Liver (tissue), 9 donors: ENCODE results near the gene HOXB8. TPM values are rescaled to one million over a fixed set of nuclear protein-coding genes. Genes with fewer than 3 reads are reported as not detected.

Source experiments
- DNase-seq: peaks from one replicate; pipeline ENCODE4 v3.0.0-alpha.2; 2017; ENCODE audit warnings: low spot score
- H3K27ac ChIP-seq, 2 donors: one replicate each; pipeline ENCODE4 v1.7.0; 2013; ENCODE audit warnings: inconsistent platforms in 2 of 2, low read length in 2 of 2, control low read depth in 1 of 2, low read depth in 1 of 2, mild to moderate bottlenecking in 1 of 2
- H3K27me3 ChIP-seq, 4 donors: one replicate each; pipeline versions ENCODE4 v1.6.1 to v1.7.0; 2013; ENCODE audit warnings: low read length in 3 of 4, inconsistent platforms in 1 of 4, mild to moderate bottlenecking in 1 of 4, moderate library complexity in 1 of 4; ENCODE audit not compliant: control insufficient read depth in 4 of 4, insufficient read depth in 4 of 4
- H3K36me3 ChIP-seq, 4 donors: one replicate each; pipeline versions ENCODE4 v1.6.1 to v1.7.0; 2013; ENCODE audit warnings: low read length in 3 of 4, mild to moderate bottlenecking in 3 of 4, low read depth in 1 of 4, moderate library complexity in 1 of 4; ENCODE audit not compliant: control insufficient read depth in 4 of 4, insufficient read depth in 3 of 4
- H3K4me1 ChIP-seq, 4 donors: one replicate each; pipeline versions ENCODE4 v1.6.1 to v1.7.0; 2013; ENCODE audit warnings: low read length in 3 of 4, mild to moderate bottlenecking in 3 of 4, moderate library complexity in 1 of 4; ENCODE audit not compliant: control insufficient read depth in 4 of 4, insufficient read depth in 4 of 4
- H3K4me3 ChIP-seq, 3 donors: one replicate each; pipeline versions ENCODE4 v1.6.1 to v1.7.0; 2013; ENCODE audit warnings: low read length in 3 of 3, control low read depth in 1 of 3, low read depth in 1 of 3, mild to moderate bottlenecking in 1 of 3
- H3K9ac ChIP-seq, 2 donors: one replicate each; pipeline ENCODE4 v1.7.0; 2013; ENCODE audit warnings: low read length in 2 of 2, mild to moderate bottlenecking in 2 of 2, moderate library complexity in 2 of 2, control low read depth in 1 of 2, low read depth in 1 of 2
- H3K9me3 ChIP-seq, 4 donors: one replicate each; pipeline versions ENCODE4 v1.6.1 to v1.7.0; 2013; ENCODE audit warnings: low read length in 3 of 4; ENCODE audit not compliant: control insufficient read depth in 4 of 4
- ATF3 ChIP-seq: IDR thresholded peaks from 2 replicates; pipeline ENCODE4 v1.6.1; 2016; ENCODE audit warnings: antibody characterized with exemption
- CTCF ChIP-seq: fragments of 150-350 bp; IDR thresholded peaks from 2 replicates; pipeline ENCODE4 v1.5.1; 2017; ENCODE audit warnings: improper control_type of control experiment, low read depth, low read length; ENCODE audit not compliant: missing input control
- EGR1 ChIP-seq, 2 donors: IDR thresholded peaks; 2 replicates each; pipeline ENCODE4 v1.6.1; 2016 to 2018; ENCODE audit warnings: antibody characterized with exemption in 2 of 2, low read depth in 2 of 2
- FOXA1 ChIP-seq: IDR thresholded peaks from 2 replicates; pipeline ENCODE4 v1.6.1; 2016; ENCODE audit warnings: antibody characterized with exemption
- FOXA2 ChIP-seq: IDR thresholded peaks from 2 replicates; pipeline ENCODE4 v1.6.1; 2016; ENCODE audit warnings: antibody characterized with exemption
- GABPA ChIP-seq, 2 donors: IDR thresholded peaks in 1 of 2; conservative IDR thresholded peaks in 1 of 2; 2 replicates each; pipeline ENCODE4 v1.6.1; 2016; ENCODE audit warnings: antibody characterized with exemption in 2 of 2, mild to moderate bottlenecking in 1 of 2, moderate library complexity in 1 of 2
- HNF4A ChIP-seq, 2 donors: conservative IDR thresholded peaks; 2 replicates each; pipeline ENCODE4 v1.6.1; 2016; ENCODE audit warnings: antibody characterized with exemption in 2 of 2, mild to moderate bottlenecking in 2 of 2
- HNF4G ChIP-seq: IDR thresholded peaks from 2 replicates; pipeline ENCODE4 v1.6.1; 2016; ENCODE audit warnings: antibody characterized with exemption
- JUND ChIP-seq, 2 donors: IDR thresholded peaks; 2 replicates each; pipeline ENCODE4 v1.6.1; 2016; ENCODE audit warnings: antibody characterized with exemption in 2 of 2
- MAX ChIP-seq: IDR thresholded peaks from 2 replicates; pipeline ENCODE4 v1.6.1; 2016; ENCODE audit warnings: antibody characterized with exemption
- NR2F2 ChIP-seq: IDR thresholded peaks from 2 replicates; pipeline ENCODE4 v1.6.1; 2016; ENCODE audit warnings: antibody characterized with exemption
- RAD21 ChIP-seq, 2 donors: IDR thresholded peaks; 2 replicates each; pipeline ENCODE4 v1.6.1; 2016; ENCODE audit warnings: antibody characterized with exemption in 2 of 2, mild to moderate bottlenecking in 2 of 2
- REST ChIP-seq: IDR thresholded peaks from 2 replicates; pipeline ENCODE4 v1.6.1; 2016; ENCODE audit warnings: antibody characterized with exemption, mild to moderate bottlenecking
- RXRA ChIP-seq, 2 donors: IDR thresholded peaks; 2 replicates each; pipeline ENCODE4 v1.6.1; 2017 to 2018; ENCODE audit warnings: antibody characterized with exemption in 2 of 2, mild to moderate bottlenecking in 1 of 2
- SP1 ChIP-seq: IDR thresholded peaks from 2 replicates; pipeline ENCODE4 v1.6.1; 2018; ENCODE audit warnings: antibody characterized with exemption, mild to moderate bottlenecking
- TAF1 ChIP-seq: conservative IDR thresholded peaks from 2 replicates; pipeline ENCODE4 v1.6.1; 2016; ENCODE audit warnings: antibody characterized with exemption, mild to moderate bottlenecking
- ZBTB33 ChIP-seq: IDR thresholded peaks from 2 replicates; pipeline ENCODE4 v1.6.1; 2016; ENCODE audit warnings: antibody characterized with exemption
- WGBS: extraction: QIAGEN DNeasy Blood & Tissue Kit; methylation state at CpG from one replicate; pipeline ENCODE4 v1.1.7; 2013; 5-methylcytosine and 5-hydroxymethylcytosine counted together
- polyA plus RNA-seq, 2 donors: library from polyadenylated mRNA; stranded (reverse) in 1 of 2; unstranded in 1 of 2; fragments of 200-250 nt in 1 of 2; fragments of >200 nt in 1 of 2; fragmentation: Nextera tagmentation in 1 of 2; extraction: Ambion mirVana in 1 of 2; gene quantifications; one replicate each; pipeline versions ENCODE4 v1.2.1 to v1.2.3, GENCODE V29; 2013 to 2015
- total RNA-seq, 2 donors: library from RNA; depleted of rRNA; stranded (reverse); fragments of >200 nt; gene quantifications; one replicate each; pipeline ENCODE4 v1.2.3, GENCODE V29; 2014
- donor health status: healthy.
- donor health status: healthy.
- donor health status: healthy.
- donor health status: healthy.
- donor health status: healthy.

HOXB8 gene
- total and polyA plus RNA-seq, 4 donors = not detected

GRCh38 chr17:48615963-48616716 is 1.0 kb upstream of the HOXB8 start:
- no peaks in the 10 kb centered on the region for H3K9me3 ChIP-seq
- no peak for TF ChIP-seq HNF4G
- TF ChIP-seq MAX = no peak
- no peak for TF ChIP-seq HNF4A (conservative IDR thresholded peaks at IDR 0.05)
- no peak for TF ChIP-seq GABPA (IDR thresholded peaks at IDR 0.05 in 1 of 2, conservative IDR thresholded peaks at IDR 0.05 in 1 of 2)
- no peak for TF ChIP-seq NR2F2
- no peak for TF ChIP-seq TAF1
- TF ChIP-seq CTCF = no peak
- no peak for TF ChIP-seq ATF3
- TF ChIP-seq FOXA1 = no peak
- TF ChIP-seq RXRA (IDR thresholded peaks at IDR 0.05) = no peak
- no peak for TF ChIP-seq REST
- no peak for TF ChIP-seq ZBTB33
- no peak for TF ChIP-seq EGR1 (IDR thresholded peaks at IDR 0.05; ENCODE audit: low read depth in 2 of 2)
- no peak for TF ChIP-seq JUND (IDR thresholded peaks at IDR 0.05)
- no peak for TF ChIP-seq RAD21 (IDR thresholded peaks at IDR 0.05)
- TF ChIP-seq FOXA2 = no peak
- no peak for TF ChIP-seq SP1
- H3K27ac ChIP-seq = no peak overlapping the region
- H3K4me1 ChIP-seq = peaks cover 0 to 18% (median 4%) of the 10 kb centered on the region in 4 donors
- WGBS = 21% methylated on average over 17 of the region's 17 CpGs
- H3K9ac ChIP-seq = no peak overlapping the region
- DNase-seq = no peak
- H3K27me3 ChIP-seq = peaks cover 11 to 38% (median 30%) of the 10 kb centered on the region in 4 donors
- H3K36me3 ChIP-seq = no peaks in the 10 kb centered on the region
- H3K4me3 ChIP-seq = no peak overlapping the region
